PC-3 (cell line): ENCODE results near the gene SEC14L6.
"Not testable (repeated sequence)": the region's sequence is repeated elsewhere in the genome, so short reads cannot be mapped to it uniquely, and the experiment has no call there.

ENCODE experiments used
- EZH2 ChIP-seq: fragments of 300-600 bp; sonication (generic); IDR thresholded peaks from one replicate; pipeline ENCODE4 v1.6.1; 2017; ENCODE audit warnings: antibody characterized with exemption, mild to moderate bottlenecking, low read length; ENCODE audit not compliant: unreplicated experiment
- TF ChIP-seq, protein P1 (sequence below): fragments of 300-600 bp; sonication (generic); conservative IDR thresholded peaks from 2 replicates; pipeline ENCODE4 v1.5.1; 2017; ENCODE audit warnings: antibody characterized with exemption, low read depth, mild to moderate bottlenecking, low read length

DNA sequence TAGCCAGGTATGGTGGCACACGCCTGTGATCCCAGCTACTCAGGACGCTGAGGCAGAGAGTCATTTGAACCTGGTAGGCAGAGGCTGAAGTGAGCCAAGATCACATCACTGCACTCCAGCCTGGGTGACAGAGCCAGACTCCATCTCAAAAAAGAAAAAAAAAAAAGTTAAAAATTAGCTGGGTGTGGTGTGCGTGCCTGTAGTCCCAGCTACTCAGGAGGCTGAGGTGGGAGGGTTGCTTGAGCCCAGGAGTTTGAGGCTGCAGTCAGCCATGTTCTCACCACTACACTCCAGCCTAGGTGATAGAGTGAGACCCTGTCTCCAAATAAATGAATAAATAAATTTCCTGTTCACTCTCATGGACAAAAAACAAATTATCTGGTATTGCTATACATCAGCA lies 5.0 kb downstream of the SEC14L6 start:
- TF ChIP-seq, protein P1, sequence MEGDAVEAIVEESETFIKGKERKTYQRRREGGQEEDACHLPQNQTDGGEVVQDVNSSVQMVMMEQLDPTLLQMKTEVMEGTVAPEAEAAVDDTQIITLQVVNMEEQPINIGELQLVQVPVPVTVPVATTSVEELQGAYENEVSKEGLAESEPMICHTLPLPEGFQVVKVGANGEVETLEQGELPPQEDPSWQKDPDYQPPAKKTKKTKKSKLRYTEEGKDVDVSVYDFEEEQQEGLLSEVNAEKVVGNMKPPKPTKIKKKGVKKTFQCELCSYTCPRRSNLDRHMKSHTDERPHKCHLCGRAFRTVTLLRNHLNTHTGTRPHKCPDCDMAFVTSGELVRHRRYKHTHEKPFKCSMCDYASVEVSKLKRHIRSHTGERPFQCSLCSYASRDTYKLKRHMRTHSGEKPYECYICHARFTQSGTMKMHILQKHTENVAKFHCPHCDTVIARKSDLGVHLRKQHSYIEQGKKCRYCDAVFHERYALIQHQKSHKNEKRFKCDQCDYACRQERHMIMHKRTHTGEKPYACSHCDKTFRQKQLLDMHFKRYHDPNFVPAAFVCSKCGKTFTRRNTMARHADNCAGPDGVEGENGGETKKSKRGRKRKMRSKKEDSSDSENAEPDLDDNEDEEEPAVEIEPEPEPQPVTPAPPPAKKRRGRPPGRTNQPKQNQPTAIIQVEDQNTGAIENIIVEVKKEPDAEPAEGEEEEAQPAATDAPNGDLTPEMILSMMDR, result not testable (repeated sequence)
- TF ChIP-seq EZH2, result not testable (repeated sequence)
